Brain microvascular endothelial cell (primary cell): ENCODE data around the gene TBXA2R.

Source experiments
- DNase-seq: peaks from one replicate; pipeline ENCODE4 v3.0.0-alpha.2; 2020
- H3K27ac ChIP-seq: fragments of 250-450 bp; sonication (Bioruptor Pico); 2 replicates; pipeline ENCODE4 v1.5.1; 2020; ENCODE audit warnings: mild to moderate bottlenecking, moderate library complexity
- H3K27me3 ChIP-seq: fragments of 250-450 bp; sonication (Bioruptor Pico); replicated peaks from 2 replicates; pipeline ENCODE4 v1.5.1; 2020; ENCODE audit warnings: mild to moderate bottlenecking
- H3K36me3 ChIP-seq: fragments of 250-450 bp; sonication (Bioruptor Pico); replicated peaks from 2 replicates; pipeline ENCODE4 v1.5.1; 2020; ENCODE audit warnings: mild to moderate bottlenecking
- H3K4me3 ChIP-seq: 2 replicates; pipeline ENCODE4 v1.5.1; 2011; ENCODE audit warnings: low read depth, mild to moderate bottlenecking, control low read depth, low read length, moderate library complexity
- in situ Hi-C: cut with HindIII; loops from 2 replicates; pipeline ENCODE4 v1.10.0; 2017; ENCODE audit warnings: low sequenced_read_pairs, low pct_ligation_motif_present
- TF ChIP-seq, protein P1 (sequence below): IDR thresholded peaks from 2 replicates; pipeline ENCODE4 v1.5.1; 2011; ENCODE audit warnings: low read depth, mild to moderate bottlenecking, moderate library complexity, low read length, control low read depth, inconsistent platforms; ENCODE audit errors: missing control alignments

The TBXA2R gene

GRCh38 chr19:3610745-3611717 is 4.4 kb upstream of the TBXA2R start:
- Histone ChIP-seq H3K27me3 (no peaks in the 10 kb centered on the region), H3K27ac (no peak overlapping the region), H3K4me3 (no peak overlapping the region), H3K36me3 (peaks cover 20% of the 10 kb centered on the region)
- TF ChIP-seq, protein P1, sequence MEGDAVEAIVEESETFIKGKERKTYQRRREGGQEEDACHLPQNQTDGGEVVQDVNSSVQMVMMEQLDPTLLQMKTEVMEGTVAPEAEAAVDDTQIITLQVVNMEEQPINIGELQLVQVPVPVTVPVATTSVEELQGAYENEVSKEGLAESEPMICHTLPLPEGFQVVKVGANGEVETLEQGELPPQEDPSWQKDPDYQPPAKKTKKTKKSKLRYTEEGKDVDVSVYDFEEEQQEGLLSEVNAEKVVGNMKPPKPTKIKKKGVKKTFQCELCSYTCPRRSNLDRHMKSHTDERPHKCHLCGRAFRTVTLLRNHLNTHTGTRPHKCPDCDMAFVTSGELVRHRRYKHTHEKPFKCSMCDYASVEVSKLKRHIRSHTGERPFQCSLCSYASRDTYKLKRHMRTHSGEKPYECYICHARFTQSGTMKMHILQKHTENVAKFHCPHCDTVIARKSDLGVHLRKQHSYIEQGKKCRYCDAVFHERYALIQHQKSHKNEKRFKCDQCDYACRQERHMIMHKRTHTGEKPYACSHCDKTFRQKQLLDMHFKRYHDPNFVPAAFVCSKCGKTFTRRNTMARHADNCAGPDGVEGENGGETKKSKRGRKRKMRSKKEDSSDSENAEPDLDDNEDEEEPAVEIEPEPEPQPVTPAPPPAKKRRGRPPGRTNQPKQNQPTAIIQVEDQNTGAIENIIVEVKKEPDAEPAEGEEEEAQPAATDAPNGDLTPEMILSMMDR, result no peak
- in situ Hi-C loops, result no loop called here
- DNase-seq, result no peak

DNA sequence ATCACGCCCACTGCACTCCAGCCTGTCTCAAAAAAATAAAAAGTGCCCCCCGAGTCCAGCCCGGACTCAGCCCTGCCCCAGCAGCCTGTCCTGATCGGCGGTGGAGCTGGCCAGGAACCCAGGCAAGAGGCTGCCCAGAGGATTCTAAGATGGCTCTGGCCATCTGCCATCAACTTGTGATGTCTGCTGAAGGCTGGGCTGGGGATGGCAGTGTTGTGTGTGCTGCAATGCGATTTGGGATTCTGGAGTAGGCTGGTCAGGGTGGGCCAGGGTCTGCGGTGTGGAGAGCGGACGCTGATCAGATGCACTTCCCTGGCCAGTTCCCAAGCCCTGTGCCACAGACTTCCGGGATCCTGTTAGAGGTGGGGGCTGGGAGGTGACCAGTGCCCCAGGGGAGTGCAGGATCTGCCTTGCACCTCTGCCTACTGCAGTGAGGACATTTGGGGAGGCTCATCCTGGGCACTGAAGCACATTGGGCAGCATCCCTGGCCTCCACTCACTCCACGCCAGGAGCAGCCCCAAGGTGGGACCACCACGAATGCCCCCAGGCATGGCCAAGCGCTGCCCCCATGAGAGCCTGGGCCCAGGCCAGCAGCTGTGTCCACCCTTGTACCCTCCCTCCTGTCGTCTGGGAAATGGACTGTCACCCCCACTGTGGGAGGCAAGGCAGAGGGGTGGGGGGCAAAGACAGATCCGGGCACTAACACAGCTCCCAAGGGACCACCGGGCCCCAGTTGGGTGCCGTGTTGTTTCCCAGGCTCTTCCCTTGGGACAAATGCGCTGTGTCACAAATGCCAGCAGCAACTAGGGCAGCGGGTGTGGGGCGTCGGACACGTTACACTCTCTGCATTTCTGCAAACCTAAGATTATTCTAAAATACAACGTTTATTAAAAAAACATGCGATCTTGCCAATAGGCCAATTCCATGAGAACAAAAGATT is 3.4 kb upstream of the TBXA2R start:
- Histone ChIP-seq H3K27me3 (no peaks in the 10 kb centered on the region), H3K36me3 (peaks cover 20% of the 10 kb centered on the region), H3K4me3 (no peak overlapping the region), H3K27ac (no peak overlapping the region)
- in situ Hi-C loops, result no loop called here
- TF ChIP-seq, protein P1, result no peak
- DNase-seq, result no peak

- Histone ChIP-seq H3K27ac (no peak overlapping the region), H3K4me3 (no peak overlapping the region), H3K36me3 (peaks cover 20% of the 10 kb centered on the region), H3K27me3 (no peaks in the 10 kb centered on the region)
- TF ChIP-seq, protein P1, result no peak
- in situ Hi-C loops, result no loop called here
- peak; percentile 25 for DNase-seq
These were observed 2.2 kb upstream of the TBXA2R start for GRCh38 chr19:3608750-3609322.

- H3K27me3 ChIP-seq, result no peaks in the 10 kb centered on the region
- H3K27ac ChIP-seq, result no peak overlapping the region
- peaks cover 20% of the 10 kb centered on the region for H3K36me3 ChIP-seq
- TF ChIP-seq, protein P1, result no peak
- in situ Hi-C loops, result no loop called here
- no peak overlapping the region for H3K4me3 ChIP-seq
- no peak for DNase-seq
These were observed 1.5 kb upstream of the TBXA2R start for GRCh38 chr19:3608079-3608641.

GRCh38 chr19:3607303-3608078 is 816 bp upstream of the TBXA2R start:
- Histone ChIP-seq H3K27ac (peak overlapping the region; percentile 55), H3K36me3 (peaks cover 18% of the 10 kb centered on the region), H3K27me3 (no peaks in the 10 kb centered on the region), H3K4me3 (peak overlapping the region; percentile 61)
- TF ChIP-seq, protein P1, result no peak
- DNase-seq, result no peak
- in situ Hi-C loops, result no loop called here
